Neural crest cell (in vitro differentiated cells): ENCODE results near the gene CETP. TPM values are rescaled to one million over a fixed set of nuclear protein-coding genes. Genes with fewer than 3 reads are reported as not detected.
A peak's percentile ranks its signal among the peaks of the same experiment; 100 is the strongest.

Experiments
- DNase-seq: peaks from one replicate; pipeline ENCODE4 v3.0.0; 2021; ENCODE audit warnings: low read depth, mixed read lengths, low spot score
- H3K27ac Mint-ChIP-seq: one replicate; pipeline ENCODE4 v1.8.0; 2021; ENCODE audit warnings: mild to moderate bottlenecking, mixed read lengths; ENCODE audit not compliant: unreplicated experiment
- H3K27me3 Mint-ChIP-seq: 2 replicates; pipeline ENCODE4 v1.8.0; 2021; ENCODE audit warnings: low read depth, mild to moderate bottlenecking, mixed read lengths
- H3K36me3 Mint-ChIP-seq: 2 replicates; pipeline ENCODE4 v1.8.0; 2021; ENCODE audit warnings: low read depth, mild to moderate bottlenecking, mixed read lengths
- H3K4me1 Mint-ChIP-seq: 2 replicates; pipeline ENCODE4 v1.8.0; 2021; ENCODE audit warnings: mixed read lengths
- H3K4me3 Mint-ChIP-seq: one replicate; pipeline ENCODE4 v1.8.0; 2021; ENCODE audit warnings: mild to moderate bottlenecking, mixed read lengths
- H3K9me3 Mint-ChIP-seq: 2 replicates; pipeline ENCODE4 v1.8.0; 2021; ENCODE audit warnings: mixed read lengths
- CTCF ChIP-seq: fragments of 200-600 bp; sonication (generic); conservative IDR thresholded peaks from 2 replicates; pipeline ENCODE4 v1.5.0; 2021; ENCODE audit warnings: antibody characterized with exemption, mild to moderate bottlenecking
- total RNA-seq: library from RNA; stranded (reverse); gene quantifications from 2 replicates; pipeline ENCODE4 v1.2.1, GENCODE V29; 2021

CETP gene
- total RNA-seq, 1 donor from 2014 or later: not detected

- TF ChIP-seq CTCF: no peak
- peak overlapping the region; percentile 19 for H3K27ac Mint-ChIP-seq
- DNase-seq: no peak
- H3K4me3 Mint-ChIP-seq: peak overlapping the region; percentile 5
- no peaks in the 10 kb centered on the region for H3K27me3 Mint-ChIP-seq
- peaks cover 9% of the 10 kb centered on the region for H3K36me3 Mint-ChIP-seq
- no peaks in the 10 kb centered on the region for H3K9me3 Mint-ChIP-seq
- H3K4me1 Mint-ChIP-seq: peaks cover 41% of the 10 kb centered on the region
These were observed 24.8 kb upstream of the CETP start for GRCh38 chr16:56936950-56937349.

- peaks cover 12% of the 10 kb centered on the region for H3K36me3 Mint-ChIP-seq
These were observed 22.9 kb upstream of the CETP start for GRCh38 chr16:56938664-56939513.

GRCh38 chr16:56939801-56940200 is 21.9 kb upstream of the CETP start:
- Mint-ChIP-seq H3K9me3 (no peaks in the 10 kb centered on the region), H3K36me3 (peaks cover 12% of the 10 kb centered on the region), H3K27ac (no peak overlapping the region), H3K4me1 (peaks cover 22% of the 10 kb centered on the region), H3K27me3 (no peaks in the 10 kb centered on the region), H3K4me3 (no peak overlapping the region)
- no peak for TF ChIP-seq CTCF
- DNase-seq: no peak

More at GRCh38 chr16:56938664-56939513, 22.9 kb upstream of the CETP start:
- H3K4me1 Mint-ChIP-seq: peaks cover 31% of the 10 kb centered on the region
- H3K27me3 Mint-ChIP-seq: no peaks in the 10 kb centered on the region
- DNase-seq: no peak
- TF ChIP-seq CTCF: no peak
- H3K27ac Mint-ChIP-seq: peak overlapping the region; percentile 88
- H3K9me3 Mint-ChIP-seq: no peaks in the 10 kb centered on the region
- H3K4me3 Mint-ChIP-seq: no peak overlapping the region

GRCh38 chr16:56941092-56941491 is 20.7 kb upstream of the CETP start:
- Mint-ChIP-seq H3K27me3 (no peaks in the 10 kb centered on the region), H3K27ac (no peak overlapping the region), H3K4me1 (peaks cover 14% of the 10 kb centered on the region), H3K36me3 (peaks cover 12% of the 10 kb centered on the region), H3K4me3 (no peak overlapping the region), H3K9me3 (no peaks in the 10 kb centered on the region)
- DNase-seq: no peak
- TF ChIP-seq CTCF: no peak

GRCh38 chr16:56941856-56942331 is 19.9 kb upstream of the CETP start:
- no peak for DNase-seq
- TF ChIP-seq CTCF: no peak
- H3K9me3 Mint-ChIP-seq: no peaks in the 10 kb centered on the region
- H3K36me3 Mint-ChIP-seq: peaks cover 12% of the 10 kb centered on the region
- H3K27me3 Mint-ChIP-seq: no peaks in the 10 kb centered on the region
- H3K4me1 Mint-ChIP-seq: peaks cover 7% of the 10 kb centered on the region
- H3K4me3 Mint-ChIP-seq: no peak overlapping the region
- H3K27ac Mint-ChIP-seq: no peak overlapping the region
